GM10266 (cell line): ENCODE measurements around the gene SLC15A4.
"Not testable (repeated sequence)": the region's sequence is repeated elsewhere in the genome, so short reads cannot be mapped to it uniquely, and the experiment has no call there.

ENCODE experiments used
- DNase-seq: peaks from one replicate; pipeline ENCODE4 v3.0.0; 2012; ENCODE audit errors: extremely low spot score
- CTCF ChIP-seq: IDR thresholded peaks from 2 replicates; pipeline ENCODE4 v1.5.1; 2012; ENCODE audit warnings: mild to moderate bottlenecking, low read depth; ENCODE audit not compliant: control insufficient read depth, insufficient read depth; ENCODE audit errors: missing control alignments

The SLC15A4 gene

DNA sequence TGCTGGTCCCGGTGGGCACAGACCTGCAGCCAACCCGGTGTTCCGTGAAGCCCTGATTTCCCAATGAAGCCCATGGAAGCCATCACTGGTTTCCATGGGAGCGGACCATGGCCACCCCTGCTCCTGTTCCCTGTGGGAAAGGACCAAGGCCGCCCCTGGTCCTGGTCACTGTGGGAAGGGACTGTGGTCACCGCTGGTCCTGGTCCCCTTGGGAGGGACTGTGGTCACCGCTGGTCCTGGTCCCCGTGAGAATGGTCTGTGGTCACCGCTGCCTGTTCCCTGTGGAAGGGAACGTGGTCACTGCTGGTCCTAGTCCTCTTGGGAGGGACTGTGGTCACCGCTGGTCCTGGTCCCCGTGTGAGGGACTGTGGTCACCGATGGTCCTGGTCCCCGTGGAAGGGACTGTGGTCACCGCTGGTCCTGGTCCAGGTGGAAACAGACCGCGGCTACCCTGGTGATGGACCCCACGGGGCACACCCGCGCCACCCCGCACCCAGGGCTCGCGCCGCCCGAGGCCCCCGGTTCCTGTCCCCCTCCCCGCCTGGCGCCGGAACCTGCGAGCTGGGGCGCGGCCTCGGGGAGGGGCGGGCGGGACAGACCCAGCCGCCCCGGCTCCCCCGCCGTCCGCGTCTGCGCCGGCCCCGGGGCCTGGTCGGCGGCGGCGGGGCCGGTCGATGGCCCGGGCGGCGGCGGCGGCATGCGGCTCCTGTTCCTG lies 29.3 kb upstream of the SLC15A4 start, which contains the start of gene GLT1D1:
TSS of gene GLT1D1 (plus strand) at position 594 of the 715 bp plus-strand sequence. CDS start at position 698, 104 bp downstream.
- TF ChIP-seq CTCF: no peak
- peak; percentile 73 for DNase-seq

DNA sequence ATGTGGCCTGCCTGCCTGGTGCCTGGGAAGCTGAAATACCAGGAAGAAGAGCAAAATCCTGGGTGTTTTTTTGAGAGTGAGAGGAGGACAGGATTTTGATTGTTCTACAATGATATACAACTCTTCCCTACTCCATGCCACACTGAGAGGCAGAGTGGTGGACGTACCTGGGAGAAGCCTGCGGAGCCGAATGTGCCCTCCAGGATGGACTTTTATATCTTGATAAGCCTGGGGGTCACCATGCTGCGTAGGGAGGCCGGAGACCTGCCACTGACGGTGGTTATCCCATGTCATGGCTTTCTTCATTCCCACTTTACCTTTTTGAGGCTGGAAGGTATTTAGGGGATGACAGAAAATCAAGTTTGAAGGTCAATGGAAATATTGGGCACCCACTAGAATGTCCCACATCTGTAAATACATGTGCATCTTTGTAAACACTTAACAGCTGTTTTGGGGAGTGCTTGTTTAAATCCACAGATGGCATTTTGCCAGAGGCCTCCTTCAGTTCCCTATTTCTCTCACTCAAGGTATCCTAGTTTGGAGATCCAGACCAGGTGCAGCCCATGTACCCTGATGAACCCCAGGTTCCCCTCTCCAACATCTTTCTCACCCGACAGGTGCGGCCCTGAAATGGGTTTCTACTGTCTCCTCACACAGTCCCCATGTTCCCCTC lies 28.4 kb upstream of the SLC15A4 start:
- no peak for DNase-seq
- TF ChIP-seq CTCF: no peak

- DNase-seq: not testable (repeated sequence)
Observed at GRCh38 chr12:128851429-128851828, 27.7 kb upstream of the SLC15A4 start.

DNA sequence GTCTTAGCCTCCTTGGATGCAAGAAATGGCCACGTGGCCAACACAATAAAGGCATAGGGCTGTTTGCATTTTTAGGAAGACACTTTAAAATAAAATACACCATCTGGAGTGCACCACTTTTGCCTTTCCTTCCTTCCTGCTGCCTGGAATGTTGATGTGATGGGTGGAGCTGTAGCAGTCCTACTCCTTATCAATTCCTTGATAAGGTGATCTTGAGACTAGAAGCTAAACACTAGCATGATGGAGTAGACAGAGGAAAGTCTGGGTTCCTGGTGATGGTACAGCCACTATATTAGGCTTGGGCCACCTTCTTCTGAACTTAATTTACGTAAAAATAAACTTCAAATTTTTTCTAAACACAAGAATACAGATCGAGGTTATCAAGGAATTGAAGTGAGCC lies 26.6 kb upstream of the SLC15A4 start:
- DNase-seq: no peak
- no peak for TF ChIP-seq CTCF

GRCh38 chr12:128849806-128850205 lies 26.0 kb upstream of the SLC15A4 start:
- not testable (repeated sequence) for DNase-seq

DNA sequence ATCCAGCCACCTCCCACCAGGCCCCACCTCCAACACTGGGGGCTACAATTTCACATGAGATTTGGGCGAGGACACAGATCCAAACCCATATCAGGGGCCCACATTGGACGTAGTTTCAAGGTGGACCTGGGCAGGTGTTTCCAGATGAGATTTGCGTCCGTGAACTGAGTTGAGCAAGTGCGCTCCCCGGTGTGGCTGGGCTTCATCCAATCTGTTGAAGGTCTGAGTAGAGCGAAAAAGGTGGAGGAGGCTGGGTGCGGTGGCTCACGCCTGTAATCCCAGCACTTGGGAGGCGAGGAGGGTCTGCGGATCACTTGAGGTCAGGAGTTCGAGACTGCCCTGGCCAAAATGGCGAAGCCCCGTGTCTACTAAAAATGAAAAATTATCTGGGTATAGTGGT lies 24.6 kb upstream of the SLC15A4 start:
- TF ChIP-seq CTCF: no peak
- DNase-seq: no peak

DNA sequence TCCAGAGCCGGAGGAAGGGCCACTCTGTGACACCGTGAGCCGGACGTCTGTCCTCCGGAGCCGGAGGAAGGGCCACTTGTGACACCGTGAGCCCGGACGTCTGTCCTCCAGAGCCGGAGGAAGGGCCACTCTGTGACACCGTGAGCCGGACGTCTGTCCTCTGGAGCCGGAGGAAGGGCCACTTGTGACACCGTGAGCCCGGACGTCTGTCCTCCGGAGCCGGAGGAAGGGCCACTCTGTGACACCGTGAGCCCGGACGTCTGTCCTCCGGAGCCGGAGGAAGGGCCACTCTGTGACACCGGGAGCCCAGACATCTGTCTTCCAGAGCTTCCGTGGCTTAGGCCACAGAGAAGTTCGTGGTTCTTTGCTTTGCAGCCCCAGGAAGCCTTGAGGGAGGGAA lies 22.9 kb upstream of the SLC15A4 start:
- not testable (repeated sequence) for DNase-seq

DNA sequence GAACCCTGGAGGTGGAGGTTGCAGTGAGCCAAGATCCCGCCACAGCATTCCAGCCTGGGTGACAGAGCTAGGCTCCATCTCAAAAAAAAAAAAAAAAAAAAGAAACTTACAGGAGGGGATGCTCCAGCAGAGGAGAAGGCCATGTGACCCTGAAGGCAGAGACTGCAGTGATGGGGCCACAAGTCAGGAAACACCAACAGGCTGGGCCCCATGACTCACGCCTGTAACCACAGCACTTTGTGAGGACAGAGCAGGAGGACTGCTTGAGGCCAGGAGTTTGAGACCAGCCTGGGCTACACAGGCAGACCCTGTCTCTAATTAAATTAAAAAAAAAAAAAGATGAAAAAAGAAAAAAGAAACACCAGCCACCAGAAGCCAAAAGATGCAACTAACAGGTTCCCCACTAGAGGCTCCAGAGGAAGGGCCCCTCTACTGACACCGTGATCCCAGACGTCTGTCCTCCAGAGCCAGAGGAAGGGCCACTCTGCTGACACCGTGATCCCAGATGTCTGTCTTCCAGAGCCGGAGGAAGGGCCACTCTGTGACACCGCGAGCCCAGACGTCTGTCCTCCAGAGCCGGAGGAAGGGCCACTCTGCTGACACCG lies 20.4 kb upstream of the SLC15A4 start:
- TF ChIP-seq CTCF: no peak
- DNase-seq: no peak
